HCT116 (cell line): ENCODE results near the gene IL12A. TPM values are rescaled to one million over a fixed set of nuclear protein-coding genes. Genes with fewer than 3 reads are reported as not detected.

Experiments used
- ATAC-seq: fragments of 200-7000 bp; cut with Tn5 transposase; 2 replicates; pipeline ENCODE4 v1.9.1; 2020; ENCODE audit warnings: mild to moderate bottlenecking, moderate library complexity
- BruUV-seq: library from RNA; stranded (reverse); fragments of 400-500 nt; replicated peaks from 2 replicates; lab custom pipeline; 2021; lab: Mats Ljungman, UMichigan
- CTCF ChIA-PET: fragments of 300-600 bp; sonication (Branson Sonifier 250); formaldehyde crosslinking; loops from one replicate; lab custom pipeline; 2021; ENCODE audit warnings: antibody characterized with exemption; lab: Charles Lee
- POLR2A ChIA-PET: fragments of 300-600, 350-600 bp; sonication (Branson Sonifier 250); formaldehyde crosslinking; loops from one replicate; lab custom pipeline; 2021; ENCODE audit warnings: antibody characterized with exemption; lab: Charles Lee
- RAD21 ChIA-PET, 2 experiments: fragments of 300-600 bp; sonication (Branson Sonifier 250); formaldehyde crosslinking; loops; one replicate each; lab custom pipeline; 2023; ENCODE audit warnings: low total read pairs in 2 of 2; ENCODE audit not compliant: uncharacterized antibody in 2 of 2, unreplicated experiment in 2 of 2, low non-redundant PET in 1 of 2; lab: Charles Lee
- DNase-seq: peaks from one replicate; pipeline ENCODE4 v3.0.0-alpha.2; 2010; ENCODE audit warnings: low read depth, low spot score
- H2AFZ ChIP-seq: fragments of 200-600 bp; shearing (Covaris generic), sonication (generic); 2 replicates; pipeline ENCODE4 v1.6.1; 2017; ENCODE audit warnings: low read depth, mixed run types, mixed read lengths, antibody characterized with exemption, low read length; ENCODE audit not compliant: poor library complexity, severe bottlenecking
- H3K27ac ChIP-seq: 2 replicates; pipeline ENCODE4 v1.5.1; 2012; ENCODE audit warnings: low read depth, low read length
- H3K27me3 ChIP-seq: fragments of 200-600 bp; sonication (generic); 2 replicates; pipeline ENCODE4 v1.6.1; 2016; ENCODE audit warnings: mixed run types, low read length, mixed read lengths; ENCODE audit not compliant: insufficient read depth
- H3K36me3 ChIP-seq, 2 experiments: fragments of 200-500 bp in 1 of 2; fragments of 200-600 bp in 1 of 2; sonication (Bioruptor generic) in 1 of 2; sonication (generic) in 1 of 2; 2 replicates each; pipeline versions ENCODE4 v1.5.1 to v1.6.1; 2014 to 2016; ENCODE audit warnings: low read length in 2 of 2, inconsistent platforms in 1 of 2, mixed read lengths in 1 of 2, mixed run types in 1 of 2; ENCODE audit not compliant: insufficient read depth in 2 of 2, control insufficient read depth in 1 of 2
- H3K4me1 ChIP-seq, 2 experiments: fragments of 200-600 bp in 1 of 2; sonication (generic) in 1 of 2; 2 replicates each; pipeline versions ENCODE4 v1.5.1 to v1.6.1; 2012 to 2017; ENCODE audit warnings: low read length in 2 of 2, inconsistent platforms in 1 of 2, mild to moderate bottlenecking in 1 of 2, mixed read lengths in 1 of 2, mixed run types in 1 of 2, moderate library complexity in 1 of 2; ENCODE audit not compliant: insufficient read depth in 2 of 2, control insufficient read depth in 1 of 2
- H3K4me2 ChIP-seq: fragments of 200-600 bp; sonication (generic); 2 replicates; pipeline ENCODE4 v1.6.1; 2017; ENCODE audit warnings: mixed run types, low read length, mixed read lengths
- H3K4me3 ChIP-seq, 2 experiments: fragments of 200-600 bp in 1 of 2; sonication (generic) in 1 of 2; replicated peaks in 1 of 2; 2 replicates each; pipeline ENCODE4 v1.5.1; 2011 to 2016; ENCODE audit warnings: low read length in 2 of 2, control low read depth in 1 of 2, low read depth in 1 of 2, mild to moderate bottlenecking in 1 of 2, mixed read lengths in 1 of 2, mixed run types in 1 of 2
- H3K79me2 ChIP-seq: fragments of 200-600 bp; sonication (generic); 2 replicates; pipeline ENCODE4 v1.6.1; 2017; ENCODE audit warnings: mild to moderate bottlenecking, mixed run types, low read length, moderate library complexity, mixed read lengths; ENCODE audit not compliant: insufficient read depth
- H3K9ac ChIP-seq: fragments of 200-600 bp; sonication (generic); 2 replicates; pipeline ENCODE4 v1.6.1; 2016; ENCODE audit warnings: low read length, mixed read lengths
- H3K9me2 ChIP-seq: fragments of 200-600 bp; sonication (generic), shearing (Covaris generic); 2 replicates; pipeline ENCODE4 v1.6.1; 2017; ENCODE audit warnings: mixed run types, mild to moderate bottlenecking, moderate library complexity; ENCODE audit not compliant: insufficient read depth
- H3K9me3 ChIP-seq, 2 experiments: fragments of 200-500 bp in 1 of 2; fragments of 200-600 bp in 1 of 2; sonication (Bioruptor generic) in 1 of 2; sonication (generic) in 1 of 2; 2 replicates each; pipeline ENCODE4 v1.6.1; 2014 to 2017; ENCODE audit warnings: low read length in 2 of 2, mixed read lengths in 2 of 2, inconsistent platforms in 1 of 2, low read depth in 1 of 2, mild to moderate bottlenecking in 1 of 2, mixed run types in 1 of 2, moderate library complexity in 1 of 2; ENCODE audit not compliant: control insufficient read depth in 1 of 2, insufficient read depth in 1 of 2
- H4K20me1 ChIP-seq: fragments of 200-600 bp; sonication (generic), shearing (Covaris generic); 2 replicates; pipeline ENCODE4 v1.6.1; 2017; ENCODE audit warnings: mixed run types, mild to moderate bottlenecking, moderate library complexity; ENCODE audit not compliant: insufficient read depth
- CBX3 ChIP-seq: IDR thresholded peaks from 2 replicates; pipeline ENCODE4 v1.6.1; 2012; ENCODE audit warnings: low read depth
- ELF1 ChIP-seq: IDR thresholded peaks from 2 replicates; pipeline ENCODE4 v1.6.1; 2012; ENCODE audit warnings: low read depth, borderline replicate concordance
- FOSL1 ChIP-seq: IDR thresholded peaks from 2 replicates; pipeline ENCODE4 v1.6.1; 2012; ENCODE audit warnings: low read depth
- JUND ChIP-seq: IDR thresholded peaks from 2 replicates; pipeline ENCODE4 v1.6.1; 2012
- POLR2A ChIP-seq: IDR thresholded peaks from 2 replicates; pipeline ENCODE4 v1.7.0; 2011; ENCODE audit warnings: borderline replicate concordance; ENCODE audit not compliant: insufficient read depth, insufficient read length; ENCODE audit errors: extremely low read depth
- REST ChIP-seq: IDR thresholded peaks from 2 replicates; pipeline ENCODE4 v1.6.1; 2012; ENCODE audit warnings: low read depth
- SIN3A ChIP-seq: IDR thresholded peaks from 2 replicates; pipeline ENCODE4 v1.6.1; 2012; ENCODE audit warnings: low read depth
- intact Hi-C: fragments of 100-400 bp; cut with micrococcal nuclease; formaldehyde crosslinking; loops from 2 replicates; pipeline ENCODE4 v1.10.0; 2022
- total RNA-seq: library from RNA; stranded (reverse); gene quantifications from one replicate; pipeline ENCODE4 v1.2.1, GENCODE V29; 2021; ENCODE audit not compliant: unreplicated experiment

IL12A gene
- total RNA-seq, 1 experiment from 2014 or later = 2.8 TPM

GRCh38 chr3:160020057-160020711 is 31.5 kb downstream of the IL12A start:
- ATAC-seq (no peak), DNase-seq (no peak)
- no peak overlapping the region for H3K4me3 ChIP-seq
- no peaks in the 10 kb centered on the region for H3K36me3 ChIP-seq
- no peaks in the 10 kb centered on the region for H4K20me1 ChIP-seq
- no peaks in the 10 kb centered on the region for H3K9me3 ChIP-seq
- intact Hi-C loops = no loop called here
- ChIA-PET RAD21 (no interaction called here), CTCF (no interaction called here), POLR2A (no interaction called here)
- TF ChIP-seq FOSL1 (no peak), POLR2A (no peak), REST (no peak), JUND (no peak), SIN3A (no peak), CBX3 (no peak), ELF1 (no peak)
- H3K27me3 ChIP-seq = peaks cover 5% of the 10 kb centered on the region; the same call in 1 of the 2 replicates
- no peaks in the 10 kb centered on the region for H3K9me2 ChIP-seq
- BruUV-seq = no TSS peak
- no peak overlapping the region for H3K9ac ChIP-seq
- no peaks in the 10 kb centered on the region for H3K79me2 ChIP-seq
- H3K4me1 ChIP-seq = peaks cover 0 to 5% of the 10 kb centered on the region in 2 experiments; a peak in 1 of 4 replicates
- no peak overlapping the region for H3K27ac ChIP-seq
- no peak overlapping the region for H3K4me2 ChIP-seq
- H2AFZ ChIP-seq = no peak overlapping the region
